Measurements from ENCODE around the gene CCDC80.
"Not testable (repeated sequence)": the region's sequence is repeated elsewhere in the genome, so short reads cannot be mapped to it uniquely, and the experiment has no call there.

CCDC80 gene

DNA sequence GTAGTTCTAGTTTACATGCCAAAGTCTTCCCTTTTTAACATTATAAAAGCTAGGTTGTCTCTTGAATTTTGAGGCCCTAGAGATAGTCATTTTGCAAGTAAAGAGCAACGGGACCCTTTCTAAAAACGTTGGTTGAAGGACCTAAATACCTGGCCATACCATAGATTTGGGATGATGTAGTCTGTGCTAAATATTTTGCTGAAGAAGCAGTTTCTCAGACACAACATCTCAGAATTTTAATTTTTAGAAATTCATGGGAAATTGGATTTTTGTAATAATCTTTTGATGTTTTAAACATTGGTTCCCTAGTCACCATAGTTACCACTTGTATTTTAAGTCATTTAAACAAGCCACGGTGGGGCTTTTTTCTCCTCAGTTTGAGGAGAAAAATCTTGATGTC, 57.8 kb downstream of the CCDC80 start:
- no peak for DNase-seq

DNA sequence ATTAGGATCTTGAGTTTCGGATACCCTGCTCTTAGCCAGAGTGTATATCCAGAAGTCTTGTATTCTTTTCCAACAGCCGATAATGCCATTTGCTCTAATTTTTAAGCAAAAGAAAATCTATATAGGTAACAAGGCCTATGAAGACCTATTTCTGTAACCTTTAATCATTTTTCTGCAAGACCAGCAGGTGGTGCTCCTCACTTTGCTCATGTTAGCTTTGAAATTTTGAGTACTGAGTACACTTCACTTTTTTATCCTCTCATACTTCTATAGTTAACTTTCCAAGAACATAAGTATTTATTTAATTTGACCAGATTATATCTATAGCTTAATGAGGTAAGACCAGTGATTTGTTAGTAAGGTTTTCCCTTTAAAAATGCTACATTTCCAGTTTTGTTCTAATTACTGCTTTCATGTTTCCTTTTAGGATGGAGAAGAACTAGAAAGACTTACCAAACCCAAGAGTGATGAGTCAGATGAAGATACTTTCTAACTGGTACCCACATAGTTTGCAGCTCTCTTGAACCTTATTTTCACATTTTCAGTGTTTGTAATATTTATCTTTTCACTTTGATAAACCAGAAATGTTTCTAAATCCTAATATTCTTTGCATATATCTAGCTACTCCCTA, 58.6 kb downstream of the CCDC80 start:
- no peak for DNase-seq

DNA sequence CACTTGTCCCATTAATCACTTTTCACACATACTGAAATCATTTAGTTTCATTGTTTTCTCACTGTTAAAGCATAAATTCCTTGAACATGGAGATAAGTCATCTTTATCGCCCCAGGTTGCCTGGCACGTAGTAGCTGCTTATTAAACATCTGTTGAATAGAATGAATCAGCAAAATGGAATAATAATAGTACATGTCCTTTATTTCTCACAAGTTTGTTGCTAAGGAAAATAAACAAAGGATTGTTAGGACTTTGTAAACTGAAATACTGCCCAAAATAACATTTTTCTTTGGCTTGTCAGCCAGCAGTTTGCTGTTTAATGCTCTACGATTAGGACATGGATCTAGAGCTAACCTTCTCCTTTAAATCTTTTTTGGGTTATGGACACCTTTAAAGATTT, 61.2 kb downstream of the CCDC80 start:
- no peak for DNase-seq

DNA sequence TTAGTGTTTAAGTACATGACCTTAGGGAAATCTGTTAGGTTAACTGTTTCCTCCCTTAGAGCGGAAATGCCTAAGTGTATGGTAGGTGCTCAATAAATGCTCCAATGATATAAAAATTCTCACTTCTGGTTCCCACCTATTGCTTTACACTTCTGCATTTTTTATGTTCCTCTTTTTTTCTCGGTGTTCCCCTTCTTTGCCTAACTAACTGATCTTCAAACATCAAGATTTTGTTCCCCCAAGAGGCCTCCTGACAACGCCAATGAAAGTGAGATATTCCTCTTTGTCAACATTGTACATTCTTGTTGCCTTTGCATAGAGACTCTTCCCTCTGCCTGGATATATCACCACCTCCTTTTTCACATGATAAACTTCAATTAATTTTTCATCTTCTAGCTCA, 61.7 kb downstream of the CCDC80 start:
- DNase-seq: no peak

DNA sequence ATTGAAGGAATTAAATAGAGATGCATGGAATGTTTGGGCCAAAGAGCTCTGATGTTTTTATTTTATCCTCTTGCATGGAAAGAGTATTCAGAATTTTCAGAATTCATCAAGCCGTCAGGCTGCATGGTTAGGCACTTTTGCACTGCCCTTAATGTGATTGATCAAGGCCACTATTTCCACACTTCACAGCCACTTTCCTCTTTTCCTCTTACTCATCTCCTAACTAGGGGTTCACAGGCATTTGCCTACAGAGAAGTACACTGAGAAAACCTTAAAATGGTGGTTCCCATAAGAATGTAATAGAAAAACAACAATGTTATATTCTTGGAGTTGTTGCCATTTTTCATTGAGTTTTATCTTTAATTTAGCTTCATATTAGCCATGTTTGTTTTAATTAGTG, 68.2 kb downstream of the CCDC80 start:
- no peak for DNase-seq

DNA sequence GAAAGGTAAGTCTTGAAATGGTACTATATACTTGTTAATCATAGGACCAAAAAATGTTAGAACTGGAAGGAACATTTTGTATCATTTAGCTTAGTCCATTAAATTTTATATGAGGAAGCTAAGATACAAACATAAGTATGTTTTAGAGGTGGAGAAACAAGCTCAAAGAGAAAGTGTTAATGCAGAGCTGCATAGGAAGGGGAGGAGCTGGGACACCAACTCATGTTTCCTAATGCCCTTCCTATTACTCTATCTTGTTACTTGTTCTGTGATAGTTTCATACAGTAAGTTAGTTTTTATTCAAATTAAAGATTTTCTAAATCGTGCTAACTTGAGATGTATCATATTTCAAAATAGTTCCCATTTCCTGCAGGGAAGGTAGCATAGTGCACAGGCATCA, 71.7 kb downstream of the CCDC80 start:
- DNase-seq: no peak

DNA sequence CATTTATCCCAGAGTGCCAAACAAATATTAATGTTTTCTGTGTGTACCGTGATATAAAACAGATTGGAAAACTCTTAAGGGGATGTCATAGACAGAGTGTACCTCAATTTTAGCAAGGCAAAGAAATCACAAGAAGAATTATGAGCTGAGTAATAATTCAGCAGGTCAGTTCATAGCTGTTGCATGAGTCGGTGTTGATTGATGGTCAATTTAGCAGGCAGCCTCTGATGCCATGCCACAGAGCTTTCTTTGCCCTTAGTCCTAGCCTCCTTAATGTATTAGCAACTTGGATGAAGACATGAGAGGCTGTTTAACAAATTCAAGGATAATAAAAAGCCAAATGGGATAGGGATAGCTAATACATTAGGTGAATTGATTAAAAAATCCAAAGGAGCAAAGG, 72.3 kb downstream of the CCDC80 start:
- no peak for DNase-seq

DNA sequence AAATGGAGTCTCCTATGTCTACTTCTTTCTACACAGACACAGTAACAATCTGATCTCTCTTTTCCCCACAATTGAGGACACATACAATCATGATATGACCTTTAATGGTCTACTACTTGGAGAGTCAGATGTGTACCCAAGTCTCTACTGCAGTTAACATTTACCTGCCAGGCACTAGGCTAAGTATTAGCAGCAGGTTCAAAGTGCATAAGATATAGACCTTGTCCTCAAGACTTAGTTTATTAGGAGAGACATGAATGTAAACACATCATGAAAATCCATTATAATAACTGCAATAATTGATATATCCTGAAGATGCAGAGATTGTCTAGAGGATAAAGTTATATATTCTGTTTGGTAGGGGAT, 76.0 kb downstream of the CCDC80 start:
- no peak for DNase-seq

DNA sequence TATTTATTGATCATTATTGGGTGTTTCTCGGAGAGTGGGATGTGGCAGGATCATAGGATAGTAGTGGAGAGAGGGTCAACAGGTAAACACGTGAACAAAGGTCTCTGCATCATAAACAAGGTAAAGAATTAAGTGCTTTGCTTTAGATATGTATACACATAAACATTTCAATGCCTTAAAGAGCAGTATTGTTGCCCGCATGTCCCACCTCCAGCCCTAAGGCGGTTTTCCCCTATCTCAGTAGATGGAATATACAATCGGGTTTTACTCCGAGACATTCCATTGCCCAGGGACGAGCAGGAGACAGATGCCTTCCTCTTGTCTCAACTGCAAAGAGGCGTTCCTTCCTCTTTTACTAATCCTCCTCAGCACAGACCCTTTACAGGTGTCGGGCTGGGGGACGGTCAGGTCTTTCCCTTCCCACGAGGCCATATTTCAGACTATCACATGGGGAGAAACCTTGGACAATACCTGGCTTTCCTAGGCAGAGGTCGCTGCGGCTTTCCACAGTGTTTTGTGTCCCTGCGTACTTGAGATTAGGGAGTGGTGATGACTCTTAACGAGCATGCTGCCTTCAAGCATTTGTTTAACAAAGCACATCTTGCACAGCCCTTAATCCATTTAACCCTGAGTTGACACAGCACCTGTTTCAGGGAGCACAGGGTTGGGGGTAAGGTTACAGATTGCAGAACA, 76.5 kb downstream of the CCDC80 start:
- DNase-seq: not testable (repeated sequence)

DNA sequence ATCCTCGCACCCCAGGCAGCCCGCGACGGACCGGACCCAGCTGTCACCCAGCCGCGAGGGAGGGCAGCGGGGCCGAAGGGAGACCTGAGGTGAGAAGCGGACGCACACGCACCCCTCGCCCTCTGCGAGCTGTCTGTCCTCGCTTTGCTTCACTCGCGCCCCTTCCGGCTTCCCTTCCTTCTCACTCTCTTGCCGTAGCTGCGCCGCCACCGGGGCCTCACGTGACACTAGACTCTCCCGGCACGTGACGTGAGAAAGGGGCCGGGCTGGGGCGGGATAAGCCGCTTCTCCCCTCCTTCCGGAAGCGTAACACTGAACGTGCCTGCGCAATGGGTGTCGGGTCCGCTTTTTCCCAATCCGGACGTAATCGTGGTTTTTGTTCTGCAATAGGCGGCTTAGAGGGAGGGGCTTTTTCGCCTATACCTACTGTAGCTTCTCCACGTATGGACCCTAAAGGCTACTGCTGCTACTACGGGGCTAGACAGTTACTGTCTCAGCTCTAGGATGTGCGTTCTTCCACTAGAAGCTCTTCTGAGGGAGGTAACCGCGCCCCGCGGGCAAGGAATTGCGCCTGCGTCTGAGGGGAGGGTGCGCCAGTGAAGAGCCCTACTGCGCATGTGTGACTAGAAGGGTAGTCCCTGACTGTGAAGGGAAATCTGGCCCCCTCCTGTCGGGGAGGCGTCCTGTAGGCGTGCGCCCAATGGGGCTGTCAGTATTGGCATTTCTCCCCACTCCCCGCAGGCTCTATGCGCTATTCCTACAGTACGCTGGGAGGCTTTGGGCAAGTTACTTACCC, 79.0 kb downstream of the CCDC80 start, which contains the start of the genes ATG3 and SLC35A5:
Gene ATG3 (minus strand): TSS at position 229 of the 796 bp plus-strand sequence. CDS start 434 bp downstream, outside the sequence.
Gene SLC35A5 (plus strand): TSS at position 312 of the 796 bp plus-strand sequence. CDS start 1,359 bp downstream, outside the sequence.
- DNase-seq: peak; percentile 83

DNA sequence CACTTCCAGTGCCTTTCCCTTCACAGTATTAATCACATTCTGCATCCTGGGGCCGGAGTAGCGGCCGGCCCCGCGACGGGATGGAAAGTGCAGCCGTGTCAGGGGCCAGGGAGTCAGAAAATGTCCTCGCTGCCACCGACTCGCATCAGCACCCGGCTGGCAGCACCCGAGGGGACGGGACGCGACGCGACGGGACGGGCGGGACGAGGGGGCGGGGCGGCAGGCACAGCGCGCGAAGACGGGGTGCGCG, 79.5 kb downstream of the CCDC80 start:
- no peak for DNase-seq

DNA sequence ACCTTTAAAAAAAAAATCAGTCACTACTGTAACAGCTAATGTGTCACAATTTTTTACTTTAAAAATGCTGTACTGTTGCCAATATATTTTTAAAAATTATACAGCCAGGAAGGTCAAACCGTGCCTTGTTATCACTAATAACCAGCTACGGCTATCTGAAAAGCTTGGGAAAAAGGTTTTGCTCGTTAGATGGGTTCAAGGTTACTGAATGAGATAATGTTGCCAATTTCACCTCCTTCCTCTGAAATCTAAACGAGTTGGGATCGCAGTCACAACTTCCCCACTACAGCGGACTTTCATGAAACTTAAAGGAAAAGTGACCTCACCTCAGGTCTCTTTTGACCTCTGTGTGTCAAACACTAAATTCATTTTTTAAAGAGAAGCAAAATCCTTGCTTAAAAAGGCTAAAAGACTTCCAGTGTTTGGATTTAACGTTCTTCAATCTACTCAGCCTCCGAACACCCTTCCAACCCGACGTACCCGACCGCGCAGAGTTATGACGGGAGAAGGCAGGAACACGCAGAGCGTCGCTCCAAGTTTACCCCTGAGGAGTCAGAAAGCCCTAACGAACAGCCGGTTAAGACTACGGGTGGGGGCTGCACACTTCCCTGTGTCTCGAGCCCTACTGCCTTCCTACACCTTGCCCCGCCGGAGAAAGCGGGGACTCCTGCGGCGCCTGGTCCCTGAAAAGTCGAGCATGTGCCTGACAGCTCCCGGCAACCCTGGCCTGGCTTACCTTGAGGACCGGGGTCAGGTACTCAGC, 80.0 kb downstream of the CCDC80 start:
- peak; percentile 42 for DNase-seq

DNA sequence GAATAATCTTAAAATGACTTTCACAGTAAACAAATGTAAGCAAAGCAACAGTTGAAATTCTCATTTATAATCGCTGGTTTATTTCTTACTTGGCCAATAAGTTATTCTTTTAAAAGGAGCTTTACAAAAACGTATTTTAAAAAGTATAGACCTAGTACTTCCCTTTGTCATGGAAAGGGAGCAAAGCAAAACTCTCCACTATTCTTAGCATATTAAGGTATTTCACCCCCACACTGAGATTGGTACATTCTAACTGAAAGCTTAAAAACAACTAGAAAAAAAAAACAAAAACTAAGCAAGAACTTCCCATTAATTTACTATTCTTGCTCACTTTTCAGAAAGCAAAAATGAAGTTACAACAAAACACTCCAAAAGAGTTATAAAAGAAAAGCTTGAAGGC, 80.6 kb downstream of the CCDC80 start:
- DNase-seq: no peak

DNA sequence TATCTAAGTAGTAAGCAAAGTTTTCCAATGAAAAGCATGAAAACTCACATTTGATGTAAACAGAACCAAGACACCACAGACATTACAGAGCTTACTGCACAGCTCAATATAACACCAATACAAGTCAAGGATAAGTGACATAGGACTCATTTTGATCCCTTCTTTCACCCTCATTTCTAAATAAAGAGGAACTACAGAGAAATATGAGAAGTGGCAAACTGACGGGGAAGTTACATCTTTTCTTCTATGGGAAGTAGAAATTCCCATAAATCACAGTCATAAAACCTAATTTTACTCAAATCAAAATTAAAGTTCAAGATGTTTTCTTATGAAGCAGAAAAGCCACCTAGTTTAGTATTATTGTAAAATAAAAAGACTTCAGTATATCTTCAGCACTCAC, 83.0 kb downstream of the CCDC80 start:
- no peak for DNase-seq

DNA sequence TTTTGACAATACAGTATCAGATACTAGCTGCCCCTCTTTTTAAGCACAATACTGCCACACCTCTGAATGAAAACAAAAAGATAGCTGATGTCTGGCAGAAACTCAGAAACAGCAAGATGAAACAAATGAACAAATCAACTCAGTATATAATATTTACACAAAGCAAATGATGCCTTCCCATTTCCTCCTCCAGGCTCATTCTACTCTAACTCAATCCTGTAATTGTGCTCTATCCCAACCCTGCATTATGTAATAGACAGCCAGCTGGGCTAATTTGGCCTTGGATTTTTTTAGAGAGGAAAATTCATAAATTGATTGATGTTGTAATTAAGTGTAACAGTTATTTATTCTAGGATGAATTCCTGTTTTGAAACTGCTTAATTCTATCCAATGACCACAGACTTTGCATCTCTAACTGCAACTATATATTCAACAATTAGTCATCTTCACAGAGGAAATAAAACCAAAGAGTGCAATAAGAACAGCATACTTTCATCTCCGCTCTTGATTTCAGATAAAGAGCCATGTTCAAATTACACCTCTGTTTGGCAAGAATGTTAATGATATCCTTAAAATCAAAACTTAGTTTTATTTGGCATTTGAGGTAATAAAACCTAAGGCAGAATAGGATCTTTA, 85.3 kb downstream of the CCDC80 start:
- no peak for DNase-seq

DNA sequence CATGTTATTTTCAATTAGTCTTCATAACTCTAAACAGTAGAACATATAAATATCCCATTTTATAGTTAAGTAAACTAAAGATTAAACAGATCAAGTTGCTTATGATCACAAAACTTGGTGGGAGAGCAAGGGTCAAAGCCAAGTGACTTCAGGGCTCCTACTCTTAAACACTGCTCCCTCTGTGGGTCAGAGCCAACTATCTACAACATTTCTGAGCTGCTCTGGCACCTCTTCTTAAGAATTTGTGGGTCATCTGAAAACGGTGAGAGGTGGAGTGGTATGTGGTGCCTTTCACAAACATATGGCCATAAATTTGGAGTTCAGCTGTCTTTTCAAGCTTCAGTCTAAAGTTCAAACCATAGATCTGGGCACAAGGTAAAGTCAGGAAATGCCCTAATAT, 90.1 kb downstream of the CCDC80 start:
- DNase-seq: no peak
